HepG2 (cell line): Measurements from ENCODE around the gene SRCAP. TPM values are rescaled to one million over a fixed set of nuclear protein-coding genes. Genes with fewer than 3 reads are reported as not detected.

ENCODE experiments used
- ATAC-seq: fragments of 200-7000 bp; cut with Tn5 transposase; 3 replicates; pipeline ENCODE4 v1.9.1; 2020; ENCODE audit warnings: mild to moderate bottlenecking, moderate library complexity
- BruUV-seq: library from RNA; stranded (reverse); fragments of 400-500 nt; replicated peaks from 2 replicates; lab custom pipeline; 2021; lab: Mats Ljungman, UMichigan
- CTCF ChIA-PET: fragments of 300-600 bp; formaldehyde crosslinking; extraction: SDS; loops from one replicate; lab custom pipeline; 2021; ENCODE audit warnings: low total read pairs, inconsistent platforms, low intra/inter-chr PET ratio; lab: Yijun Ruan, JAX
- POLR2A ChIA-PET: fragments of 350-600 bp; sonication (Branson Sonifier 250); formaldehyde crosslinking; loops from one replicate; lab custom pipeline; 2020; ENCODE audit warnings: antibody characterized with exemption, inconsistent platforms; lab: Yijun Ruan, JAX
- DNase-seq: peaks from one replicate; pipeline ENCODE4 v3.0.0-alpha.2; 2015; ENCODE audit warnings: low spot score
- FAIRE-seq: peaks from 3 replicates; lab custom pipeline; 2011; peaks lifted over from hg19 to GRCh38; lab: Jason Lieb, UNC
- H2AFZ ChIP-seq: one replicate; pipeline ENCODE4 v1.6.1; 2011; ENCODE audit warnings: low read length, inconsistent platforms
- H3K27ac ChIP-seq: fragments of 300-600 bp; 3 replicates; pipeline ENCODE4 v1.8.0; 2011; ENCODE audit warnings: mixed run types, mild to moderate bottlenecking, mixed read lengths, low read length, inconsistent platforms; ENCODE audit not compliant: insufficient read depth; ENCODE audit errors: extremely low read length
- H3K27me3 ChIP-seq, 2 experiments: fragments of 200-600 bp in 1 of 2; 2 replicates in 1 of 2; 3 replicates in 1 of 2; pipeline versions ENCODE4 v1.6.0 to v1.8.0; 2011; ENCODE audit warnings: low read length in 2 of 2, mild to moderate bottlenecking in 2 of 2, moderate library complexity in 2 of 2, inconsistent platforms in 1 of 2; ENCODE audit not compliant: insufficient read depth in 2 of 2, control insufficient read depth in 1 of 2
- H3K36me3 ChIP-seq, 2 experiments: fragments of 200-600 bp in 1 of 2; replicated peaks in 1 of 2; 2 replicates in 1 of 2; 3 replicates in 1 of 2; pipeline versions ENCODE4 v1.5.1 to v1.8.0; 2011; ENCODE audit warnings: low read length in 2 of 2, inconsistent platforms in 1 of 2; ENCODE audit not compliant: insufficient read depth in 2 of 2, control insufficient read depth in 1 of 2
- H3K4me1 ChIP-seq: 2 replicates; pipeline ENCODE4 v1.5.1; 2012; ENCODE audit warnings: low read length, inconsistent platforms; ENCODE audit not compliant: insufficient read depth
- H3K4me2 ChIP-seq: 2 replicates; pipeline ENCODE4 v1.6.0; 2011; ENCODE audit warnings: low read depth, low read length, inconsistent platforms
- H3K4me3 ChIP-seq, 3 experiments: fragments of 200-600 bp in 1 of 3; sonication (generic), shearing (Covaris generic) in 1 of 3; replicated peaks in 1 of 3; 2 replicates each; pipeline ENCODE4 v1.5.1; 2011 to 2016; ENCODE audit warnings: low read length in 3 of 3, inconsistent platforms in 2 of 3, low read depth in 2 of 3, mild to moderate bottlenecking in 2 of 3, control low read depth in 1 of 3, mixed read lengths in 1 of 3; ENCODE audit not compliant: insufficient read depth in 1 of 3
- H3K79me2 ChIP-seq: one replicate; pipeline ENCODE4 v1.6.1; 2011; ENCODE audit warnings: low read length, inconsistent platforms; ENCODE audit not compliant: insufficient read depth
- H3K9ac ChIP-seq: 2 replicates; pipeline ENCODE4 v1.6.0; 2011; ENCODE audit warnings: mild to moderate bottlenecking, low read depth, low read length, inconsistent platforms; ENCODE audit not compliant: insufficient read depth
- H3K9me3 ChIP-seq: 2 replicates; pipeline ENCODE4 v1.5.1; 2012; ENCODE audit warnings: mild to moderate bottlenecking, low read length
- H4K20me1 ChIP-seq: 2 replicates; pipeline ENCODE4 v1.6.0; 2011; ENCODE audit warnings: inconsistent platforms, mild to moderate bottlenecking, low read length, moderate library complexity; ENCODE audit not compliant: insufficient read depth
- KDM5B ChIP-seq: sonication (generic); formaldehyde crosslinking; IDR thresholded peaks from 2 replicates; pipeline ENCODE4 v1.4.0; 2020; ENCODE audit warnings: missing genetic modification reagents, mild to moderate bottlenecking, borderline replicate concordance
- NR2F1 ChIP-seq, 2 experiments: fragments of 450-650 bp in 1 of 2; formaldehyde crosslinking in 1 of 2; IDR thresholded peaks; 2 replicates each; pipeline versions ENCODE4 v1.5.0 to v1.6.1; 2016 to 2020; ENCODE audit warnings: mild to moderate bottlenecking in 1 of 2, missing compliant biosample characterization in 1 of 2, missing genetic modification reagents in 1 of 2, moderate library complexity in 1 of 2
- SIX1 ChIP-seq: sonication (generic); formaldehyde crosslinking; IDR thresholded peaks from 2 replicates; pipeline ENCODE4 v1.4.0; 2020; ENCODE audit warnings: missing genetic modification reagents, borderline replicate concordance
- ZNF17 ChIP-seq: sonication (generic); formaldehyde crosslinking; IDR thresholded peaks from 2 replicates; pipeline ENCODE4 v1.5.0; 2020; ENCODE audit warnings: mild to moderate bottlenecking, missing genetic modification reagents
- WGBS: methylation state at CpG from one replicate; pipeline ENCODE4 v1.1.6; 2017; ENCODE audit warnings: low lambda C conversion rate; 5-methylcytosine and 5-hydroxymethylcytosine counted together
- in situ Hi-C: cut with HindIII; loops from 2 replicates; pipeline ENCODE4 v1.10.0; 2017; ENCODE audit warnings: low pct_unique_long_range_greater_than_20kb; ENCODE audit not compliant: extremely low pct_ligation_motif_present
- intact Hi-C: fragments of 100-400 bp; cut with micrococcal nuclease; formaldehyde crosslinking; loops from one replicate; pipeline ENCODE4 v1.10.0; 2022; ENCODE audit not compliant: unreplicated experiment
- polyA plus RNA-seq, 8 experiments: library from polyadenylated mRNA; depleted of rRNA in 3 of 8; stranded (reverse) in 7 of 8; unstranded in 1 of 8; fragments of >200 nt; fragmentation: Illumina TruSeq in 4 of 8; extraction: Trizol in 4 of 8; gene quantifications; 2 replicates each; pipeline versions ENCODE4 v1.2.1 to v1.2.3, GENCODE V29; 2011 to 2016; ENCODE audit warnings: low read depth in 4 of 8, missing spikeins in 1 of 8, mixed read lengths in 1 of 8; ENCODE audit not compliant: insufficient read depth in 1 of 8
- total RNA-seq, 5 experiments: library from RNA; depleted of rRNA; stranded (reverse); fragments of >200 nt; fragmentation: Illumina TruSeq; extraction: Trizol; gene quantifications; 2 replicates each; pipeline ENCODE4 v1.2.3, GENCODE V29; 2016; ENCODE audit warnings: low read depth in 1 of 5
- TF ChIP-seq, protein P1 (sequence below): sonication (generic); formaldehyde crosslinking; IDR thresholded peaks from 2 replicates; pipeline ENCODE4 v1.5.1; 2020; ENCODE audit warnings: mild to moderate bottlenecking, missing genetic modification reagents, moderate library complexity
- TF ChIP-seq, protein P2 (sequence below): sonication (generic); formaldehyde crosslinking; IDR thresholded peaks from 2 replicates; pipeline ENCODE4 v1.5.0; 2020; ENCODE audit warnings: mild to moderate bottlenecking, missing genetic modification reagents

Gene SRCAP
- total and polyA plus RNA-seq, 2 of the 13 experiments (the other 11 are each of a cell fraction or from before 2014, with no cell fraction given) = 4.9 to 9.0 TPM

DNA sequence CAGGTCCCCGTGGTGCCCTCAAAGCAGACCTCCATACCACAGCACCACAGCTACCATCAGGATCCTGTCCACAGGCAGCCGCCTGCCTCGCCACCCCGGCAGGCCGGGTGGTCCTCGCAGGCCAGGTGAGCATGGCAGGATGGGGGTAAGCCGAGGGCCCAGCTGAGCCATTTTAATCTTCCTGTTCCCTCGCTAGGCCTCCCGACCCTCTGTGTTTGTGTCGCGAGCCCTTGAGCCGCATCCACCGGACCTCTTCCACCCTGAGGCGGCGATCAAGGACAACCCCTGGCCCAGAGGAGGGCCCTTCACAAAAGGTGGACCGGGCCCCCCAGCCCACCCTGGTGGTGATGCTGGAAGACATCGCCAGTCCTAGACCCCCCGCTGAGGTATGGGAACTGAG lies 46.3 kb upstream of the SRCAP start:
- H3K4me3 ChIP-seq = no peak overlapping the region; a peak in 1 of 6 replicates
- FAIRE-seq (no peak), DNase-seq (no peak), ATAC-seq (no peak)
- peaks cover 7 to 32% of the 10 kb centered on the region in 2 experiments; a peak in 4 of 5 replicates for H3K36me3 ChIP-seq
- POLR2A ChIA-PET = interaction anchor here (2.2 kb wide), 1 partner anchor 94 kb away, joined by 7 read pairs; the partner anchor contains the start of gene ZNF764
- BruUV-seq = no TSS peak
- H3K4me2 ChIP-seq = peak overlapping the region; percentile 99
- H3K4me1 ChIP-seq = peaks cover 26% of the 10 kb centered on the region
- no peaks in the 10 kb centered on the region for H4K20me1 ChIP-seq
- peak overlapping the region; percentile 89; the same call in 1 of the 2 replicates for H3K9ac ChIP-seq
- CTCF ChIA-PET = interaction anchor here (1.2 kb wide), 1 partner anchor 24 kb away, joined by 3 read pairs; no protein-coding TSS in a partner anchor
- no peaks in the 10 kb centered on the region; a peak in 1 of 5 replicates for H3K27me3 ChIP-seq
- intact Hi-C loops = loop anchor here (10.0 kb wide), 2 partner anchors 128 to 568 kb away; partner anchors contain the start of gene ZNF768
- no peak overlapping the region for H2AFZ ChIP-seq
- H3K27ac ChIP-seq = no peak overlapping the region
- in situ Hi-C loops = loop anchor here (25.0 kb wide), 1 partner anchor 840 kb away; the partner anchor contains the start of genes MAZ, MVP, PAGR1 and PRRT2
- no peak for TF ChIP-seq NR2F1 (CRISPR knock-in tag; IDR thresholded peaks at IDR 0.05)
- TF ChIP-seq KDM5B = peak; percentile 44; the same call in 1 of the 2 replicates
- TF ChIP-seq, protein P1, sequence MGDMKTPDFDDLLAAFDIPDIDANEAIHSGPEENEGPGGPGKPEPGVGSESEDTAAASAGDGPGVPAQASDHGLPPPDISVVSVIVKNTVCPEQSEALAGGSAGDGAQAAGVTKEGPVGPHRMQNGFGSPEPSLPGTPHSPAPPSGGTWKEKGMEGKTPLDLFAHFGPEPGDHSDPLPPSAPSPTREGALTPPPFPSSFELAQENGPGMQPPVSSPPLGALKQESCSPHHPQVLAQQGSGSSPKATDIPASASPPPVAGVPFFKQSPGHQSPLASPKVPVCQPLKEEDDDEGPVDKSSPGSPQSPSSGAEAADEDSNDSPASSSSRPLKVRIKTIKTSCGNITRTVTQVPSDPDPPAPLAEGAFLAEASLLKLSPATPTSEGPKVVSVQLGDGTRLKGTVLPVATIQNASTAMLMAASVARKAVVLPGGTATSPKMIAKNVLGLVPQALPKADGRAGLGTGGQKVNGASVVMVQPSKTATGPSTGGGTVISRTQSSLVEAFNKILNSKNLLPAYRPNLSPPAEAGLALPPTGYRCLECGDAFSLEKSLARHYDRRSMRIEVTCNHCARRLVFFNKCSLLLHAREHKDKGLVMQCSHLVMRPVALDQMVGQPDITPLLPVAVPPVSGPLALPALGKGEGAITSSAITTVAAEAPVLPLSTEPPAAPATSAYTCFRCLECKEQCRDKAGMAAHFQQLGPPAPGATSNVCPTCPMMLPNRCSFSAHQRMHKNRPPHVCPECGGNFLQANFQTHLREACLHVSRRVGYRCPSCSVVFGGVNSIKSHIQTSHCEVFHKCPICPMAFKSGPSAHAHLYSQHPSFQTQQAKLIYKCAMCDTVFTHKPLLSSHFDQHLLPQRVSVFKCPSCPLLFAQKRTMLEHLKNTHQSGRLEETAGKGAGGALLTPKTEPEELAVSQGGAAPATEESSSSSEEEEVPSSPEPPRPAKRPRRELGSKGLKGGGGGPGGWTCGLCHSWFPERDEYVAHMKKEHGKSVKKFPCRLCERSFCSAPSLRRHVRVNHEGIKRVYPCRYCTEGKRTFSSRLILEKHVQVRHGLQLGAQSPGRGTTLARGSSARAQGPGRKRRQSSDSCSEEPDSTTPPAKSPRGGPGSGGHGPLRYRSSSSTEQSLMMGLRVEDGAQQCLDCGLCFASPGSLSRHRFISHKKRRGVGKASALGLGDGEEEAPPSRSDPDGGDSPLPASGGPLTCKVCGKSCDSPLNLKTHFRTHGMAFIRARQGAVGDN (CRISPR knock-in tag) = peak; percentile 12; the same call in 1 of the 2 replicates
- TF ChIP-seq ZNF17 (CRISPR knock-in tag) = 0 out of 2 replicates have a peak, but pooled peaks have one; percentile 15
- TF ChIP-seq, protein P2, sequence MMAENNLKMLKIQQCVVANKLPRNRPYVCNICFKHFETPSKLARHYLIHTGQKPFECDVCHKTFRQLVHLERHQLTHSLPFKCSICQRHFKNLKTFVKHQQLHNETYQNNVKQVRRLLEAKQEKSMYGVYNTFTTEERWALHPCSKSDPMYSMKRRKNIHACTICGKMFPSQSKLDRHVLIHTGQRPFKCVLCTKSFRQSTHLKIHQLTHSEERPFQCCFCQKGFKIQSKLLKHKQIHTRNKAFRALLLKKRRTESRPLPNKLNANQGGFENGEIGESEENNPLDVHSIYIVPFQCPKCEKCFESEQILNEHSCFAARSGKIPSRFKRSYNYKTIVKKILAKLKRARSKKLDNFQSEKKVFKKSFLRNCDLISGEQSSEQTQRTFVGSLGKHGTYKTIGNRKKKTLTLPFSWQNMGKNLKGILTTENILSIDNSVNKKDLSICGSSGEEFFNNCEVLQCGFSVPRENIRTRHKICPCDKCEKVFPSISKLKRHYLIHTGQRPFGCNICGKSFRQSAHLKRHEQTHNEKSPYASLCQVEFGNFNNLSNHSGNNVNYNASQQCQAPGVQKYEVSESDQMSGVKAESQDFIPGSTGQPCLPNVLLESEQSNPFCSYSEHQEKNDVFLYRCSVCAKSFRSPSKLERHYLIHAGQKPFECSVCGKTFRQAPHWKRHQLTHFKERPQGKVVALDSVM (CRISPR knock-in tag) = no peak
- TF ChIP-seq SIX1 (CRISPR knock-in tag) = no peak
- peaks cover 5% of the 10 kb centered on the region for H3K79me2 ChIP-seq
- no peaks in the 10 kb centered on the region for H3K9me3 ChIP-seq
- WGBS = 98% methylated on average over 18 of the region's 18 CpGs
